Measurements from ENCODE around the gene ARHGEF28. TPM values are rescaled to one million over a fixed set of nuclear protein-coding genes. Genes with fewer than 3 reads are reported as not detected.

The ARHGEF28 gene
- total RNA-seq, 1 experiment from 2014 or later, result 0.57 TPM

GRCh38 chr5:73897893-73898292 lies 271.9 kb downstream of the ARHGEF28 start:
- TF ChIP-seq CTCF (conservative IDR thresholded peaks at IDR 0.05), result no peak
- Histone ChIP-seq H2BK120ac (ENCODE audit: low read depth, low read length, poor library complexity, severe bottlenecking) (no peak overlapping the region), H3K27me3 (ENCODE audit: insufficient read depth, low read length) (no peaks in the 10 kb centered on the region), H2BK5ac (ENCODE audit: insufficient read length, low read length) (no peak overlapping the region), H2BK20ac (ENCODE audit: low read depth, low read length, poor library complexity, severe bottlenecking) (no peak overlapping the region), H4K91ac (ENCODE audit: insufficient read length, low read depth, low read length) (no peak overlapping the region), H3K79me2 (ENCODE audit: insufficient read depth, low read length) (no peaks in the 10 kb centered on the region), H3K9me3 (ENCODE audit: control insufficient read depth, low read depth, low read length) (no peaks in the 10 kb centered on the region), H3T11ph (ENCODE audit: low read length) (no peak overlapping the region), H3K4me2 (ENCODE audit: insufficient read depth, insufficient read length, low read length) (no peak overlapping the region), H3K18ac (ENCODE audit: insufficient read length, low read depth, low read length) (no peak overlapping the region), H3K23me2 (ENCODE audit: insufficient read length, low read depth, low read length, poor library complexity, severe bottlenecking) (no peaks in the 10 kb centered on the region), H3K4ac (ENCODE audit: low read depth, low read length) (no peak overlapping the region), H2BK15ac (ENCODE audit: low read depth, low read length) (no peak overlapping the region), H3K27ac (ENCODE audit: insufficient read length, low read depth, low read length) (no peak overlapping the region), H3K79me1 (ENCODE audit: insufficient read depth, low read depth, low read length, poor library complexity, severe bottlenecking) (no peaks in the 10 kb centered on the region), H4K8ac (replicated peaks; ENCODE audit: insufficient read length, low read depth, low read length) (no peak overlapping the region), H4K5ac (ENCODE audit: insufficient read length, low read depth, low read length) (no peak overlapping the region), H2AK5ac (ENCODE audit: insufficient read length, low read length) (no peak overlapping the region), H3K56ac (ENCODE audit: insufficient read length, low read depth, low read length) (no peak overlapping the region), H3K23ac (ENCODE audit: insufficient read length, low read depth, low read length) (no peak overlapping the region), H3K4me1 (ENCODE audit: insufficient read depth, low read length) (no peaks in the 10 kb centered on the region), H3K14ac (ENCODE audit: insufficient read depth, low read length) (no peak overlapping the region), H2BK12ac (ENCODE audit: insufficient read length, low read depth, low read length) (no peak overlapping the region), H4K20me1 (ENCODE audit: control insufficient read depth, insufficient read depth, insufficient read length) (no peaks in the 10 kb centered on the region), H3K9ac (ENCODE audit: extremely low read depth, insufficient read length, low read length) (no peak overlapping the region), H2AFZ (ENCODE audit: low read length) (no peak overlapping the region)
- WGBS (ENCODE audit: extremely low coverage, insufficient read length, low lambda C conversion rate), result no CpG with 5 or more reads among the region's 5 CpGs
- Mint-ChIP-seq H3K27me3 (ENCODE audit: low read depth) (peaks cover 3% of the 10 kb centered on the region), H3K27ac (no peak overlapping the region), H3K9me3 (no peaks in the 10 kb centered on the region), H3K4me3 (no peak overlapping the region), H3K4me1 (0 out of 4 replicates have a peak, but pooled peaks cover 0 to 2% of the 10 kb centered on the region in 2 experiments), H3K36me3 (ENCODE audit: insufficient read depth in 1 of 3, low read depth in 3 of 3) (no peaks in the 10 kb centered on the region)
- no peak for DNase-seq
